HG03159 (cell line): ENCODE data around the gene DPYD.

Experiments
- ATAC-seq: cut with Tn5 transposase; IDR thresholded peaks from one replicate; pipeline ENCODE4 v1.9.1; 2021; ENCODE audit warnings: mild to moderate bottlenecking, moderate library complexity; ENCODE audit not compliant: unreplicated experiment

Gene DPYD

GRCh38 chr1:97792655-97793054, 128.2 kb downstream of the DPYD start:
- ATAC-seq, result no peak

DNA sequence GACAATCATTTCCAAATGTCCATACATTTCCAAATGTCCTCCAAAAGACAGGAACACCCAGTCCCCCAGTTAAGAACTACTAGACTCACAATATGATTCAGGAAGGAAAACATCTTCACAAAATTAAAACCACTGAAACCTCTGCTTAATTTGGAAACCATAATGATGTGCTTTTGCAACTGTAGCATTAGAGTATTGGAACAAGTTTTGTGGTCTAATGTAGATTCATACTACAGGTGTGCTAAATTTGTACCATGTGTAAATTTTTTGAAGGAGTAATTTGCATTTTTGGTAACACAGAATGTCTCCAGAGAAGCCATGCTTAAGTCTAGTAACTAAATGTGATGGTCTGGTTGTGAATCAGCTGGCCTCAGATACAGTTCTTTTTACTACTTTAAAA, 129.6 kb downstream of the DPYD start:
- peak; percentile 92 for ATAC-seq

DNA sequence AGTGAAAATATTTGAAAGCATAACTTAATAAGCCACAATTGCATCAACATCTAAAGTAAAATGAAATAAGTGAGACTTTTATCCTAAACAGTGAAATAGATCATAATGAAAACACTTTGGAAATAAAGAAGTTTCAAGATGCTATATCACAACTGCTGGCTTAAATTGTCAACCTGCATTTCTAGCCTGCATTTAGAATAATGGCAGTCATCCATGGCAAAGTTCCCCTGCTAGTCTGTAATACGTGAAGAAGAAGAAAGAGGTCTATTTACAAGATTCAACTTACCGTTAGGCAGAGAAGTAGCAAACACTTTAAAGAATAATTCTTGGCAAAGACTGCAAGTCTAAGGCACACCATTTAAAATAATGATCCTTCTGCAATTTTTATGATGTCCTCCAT, 133.6 kb downstream of the DPYD start:
- no peak for ATAC-seq

- ATAC-seq, result no peak
Observed at GRCh38 chr1:97784661-97785060, 136.2 kb downstream of the DPYD start.

DNA sequence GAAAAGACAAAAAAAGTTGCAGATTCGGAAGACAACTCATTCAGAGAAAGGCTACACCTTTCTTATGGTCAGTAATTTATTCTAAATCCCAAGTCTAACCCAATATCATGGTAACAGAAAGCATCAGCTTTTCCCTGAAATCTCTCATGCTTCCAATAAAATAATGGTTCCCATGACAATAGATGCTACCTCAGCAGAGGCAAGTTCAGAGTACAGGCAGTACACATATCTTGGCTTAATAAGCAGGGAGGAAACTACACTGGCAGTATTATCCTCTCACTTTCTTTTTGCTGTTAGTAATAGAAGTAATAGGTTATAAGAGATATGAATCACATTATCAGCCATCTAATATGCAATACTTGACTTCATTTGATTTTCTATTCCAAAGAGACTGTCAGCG, 137.1 kb downstream of the DPYD start:
- no peak for ATAC-seq

DNA sequence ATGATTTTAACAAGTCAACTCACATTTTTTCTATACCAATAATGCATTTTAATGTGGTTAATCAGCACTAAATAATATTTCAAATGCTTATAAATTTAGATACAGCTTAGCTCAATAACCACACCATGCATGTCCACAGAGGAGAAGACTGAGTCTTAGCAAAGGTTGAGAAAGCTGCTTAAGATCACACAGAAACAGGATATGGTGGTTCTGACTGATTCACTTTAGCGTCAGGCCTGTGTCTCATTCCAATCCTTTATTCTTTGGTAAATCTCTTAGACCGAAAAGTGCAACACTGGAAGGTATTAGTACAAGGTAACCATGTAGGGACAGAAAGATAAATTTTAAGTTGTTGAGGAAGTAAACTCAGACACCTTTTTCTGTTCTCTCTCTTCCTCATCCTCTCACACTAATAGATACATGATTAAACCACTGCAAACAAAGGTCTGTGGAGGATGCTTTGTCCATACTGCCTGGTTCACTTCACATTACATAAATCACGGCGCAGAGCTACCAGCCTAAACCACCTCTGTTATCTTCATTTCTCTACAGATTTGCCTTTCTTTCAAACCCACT, 139.0 kb downstream of the DPYD start:
- peak; percentile 75 for ATAC-seq

- peak; percentile 60 for ATAC-seq
Observed at GRCh38 chr1:97780884-97781283, 139.9 kb downstream of the DPYD start.

DNA sequence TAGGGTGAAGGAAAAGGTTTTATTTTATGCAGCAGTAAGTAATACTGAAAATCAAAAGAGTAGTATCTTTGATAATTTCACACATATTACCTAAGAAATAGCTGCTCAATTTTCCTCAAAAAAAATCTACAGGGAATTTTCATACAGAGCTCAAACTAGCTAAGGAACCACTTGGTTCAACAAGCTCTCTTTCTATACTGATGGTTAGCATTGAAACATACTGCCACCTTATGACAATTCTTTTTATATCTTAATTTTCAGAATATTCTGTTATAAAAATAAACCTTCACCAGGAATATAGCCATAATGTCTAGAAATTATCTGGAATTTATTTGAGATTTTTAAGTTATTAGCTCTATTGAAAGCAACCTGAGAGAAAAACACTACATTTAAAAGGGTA, 142.1 kb downstream of the DPYD start:
- ATAC-seq, result no peak

DNA sequence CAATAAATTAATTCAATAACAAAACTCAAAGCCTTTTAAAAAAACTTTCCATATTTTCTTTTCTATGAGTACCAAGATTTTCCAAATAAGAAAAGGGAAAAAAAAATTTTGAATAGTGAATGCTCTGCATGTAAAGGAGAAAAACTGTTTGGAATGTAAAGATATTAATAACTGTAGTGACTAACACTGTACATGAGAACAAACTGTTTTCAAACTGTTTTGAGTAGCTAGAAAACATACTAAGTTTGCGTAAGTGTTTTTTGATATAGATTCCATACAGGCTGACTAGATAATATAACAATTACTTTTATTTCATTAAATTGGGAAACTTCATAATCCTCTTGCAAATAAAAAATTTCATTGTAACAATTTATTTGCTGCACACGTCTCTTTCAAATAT, 150.5 kb downstream of the DPYD start:
- ATAC-seq, result no peak

DNA sequence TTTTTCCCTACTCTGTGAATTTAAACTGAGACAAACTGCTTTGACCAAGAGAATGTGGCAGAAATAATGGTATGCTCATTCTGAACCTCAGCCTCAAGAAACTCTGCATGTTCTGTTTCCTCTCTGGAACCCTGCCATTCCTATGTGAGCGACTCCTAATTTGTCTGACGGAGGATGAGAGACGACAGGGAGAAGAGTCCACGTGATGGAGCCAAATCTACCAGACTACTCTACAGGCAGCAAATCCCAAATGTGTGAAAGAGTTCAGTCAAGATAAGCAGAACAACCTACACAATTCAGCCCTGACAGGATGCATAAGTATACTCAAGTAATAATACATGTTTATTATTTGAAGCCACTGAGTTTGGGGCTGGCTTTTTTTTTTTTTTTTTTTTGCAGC, 153.5 kb downstream of the DPYD start:
- ATAC-seq, result no peak

DNA sequence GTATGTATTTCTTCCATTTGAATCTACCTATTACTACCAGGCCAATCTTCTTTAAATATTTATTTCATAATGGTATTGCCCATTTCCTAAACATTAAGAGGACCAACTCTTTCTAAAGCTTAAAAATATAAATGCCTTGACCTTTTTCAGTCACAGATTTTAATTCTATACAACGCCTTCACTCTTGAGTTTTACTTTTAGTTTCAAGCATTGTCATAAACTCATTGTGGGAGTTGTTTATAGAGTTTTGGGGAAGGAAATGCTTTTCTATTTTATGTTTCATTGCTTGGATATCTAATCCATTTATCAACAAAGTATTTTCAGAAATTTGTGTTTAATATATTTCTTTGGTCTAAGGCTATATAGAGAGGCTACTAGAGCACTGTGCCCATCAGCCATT, 155.8 kb downstream of the DPYD start:
- no peak for ATAC-seq

DNA sequence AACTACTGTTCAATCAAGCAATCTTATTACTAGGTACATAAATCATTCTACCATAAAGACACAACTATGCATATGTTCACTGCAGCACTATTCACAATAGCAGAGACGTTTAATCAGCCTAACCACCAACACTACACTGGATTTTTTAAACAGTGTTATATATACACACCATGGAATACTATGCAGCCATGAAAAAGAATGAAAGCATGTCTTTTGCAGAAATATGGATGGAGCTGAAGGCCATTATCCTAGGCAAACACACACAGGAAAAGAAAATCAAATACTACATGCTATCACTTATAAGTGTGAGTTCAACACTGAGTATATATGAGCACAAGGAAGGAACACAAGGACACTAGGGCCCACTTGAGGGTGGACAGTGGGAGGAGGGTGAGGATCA, 159.2 kb downstream of the DPYD start:
- ATAC-seq, result no peak

DNA sequence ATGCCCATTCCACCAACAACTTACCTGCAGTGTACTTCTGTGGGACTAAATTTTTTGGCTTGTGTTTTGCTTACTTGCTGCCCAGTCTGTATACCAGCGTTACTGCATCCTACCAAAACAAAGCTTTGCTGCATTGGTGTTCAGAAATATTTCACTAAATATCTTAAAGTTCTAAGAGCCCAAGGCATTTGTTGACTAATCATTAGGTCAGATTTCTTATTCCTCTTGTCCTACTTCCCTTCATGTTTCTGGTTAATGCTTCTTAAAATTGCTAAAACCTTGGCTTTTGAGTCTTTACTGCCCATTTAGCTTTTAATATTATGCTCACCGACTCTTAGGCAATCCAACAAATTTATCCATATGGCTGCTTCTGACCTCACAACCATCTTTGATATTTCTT, 161.8 kb downstream of the DPYD start:
- ATAC-seq, result no peak

DNA sequence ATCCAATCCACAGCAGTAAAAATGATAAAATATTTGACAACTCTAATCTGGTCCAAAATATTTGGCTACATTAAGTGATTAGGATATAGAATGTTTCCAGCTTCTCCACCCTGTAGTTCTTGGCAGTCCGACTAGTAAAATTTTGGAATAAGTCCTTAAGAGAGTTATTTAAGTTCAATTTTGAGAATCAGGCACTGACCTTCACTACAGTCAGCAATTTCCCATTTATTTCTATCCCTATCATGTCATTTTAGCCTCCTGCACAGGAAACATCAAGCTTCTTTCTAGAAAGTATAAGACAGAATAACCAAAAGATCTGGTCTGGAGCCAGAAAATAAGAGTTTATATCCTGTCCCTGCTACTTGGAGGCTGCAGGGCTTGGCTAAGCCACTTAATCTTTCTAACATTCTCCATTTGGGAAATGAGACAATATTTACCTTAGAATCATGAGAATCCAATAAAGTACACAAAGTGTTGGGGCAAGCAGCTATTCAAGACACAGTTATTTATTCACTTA, 162.2 kb downstream of the DPYD start:
- no peak for ATAC-seq

DNA sequence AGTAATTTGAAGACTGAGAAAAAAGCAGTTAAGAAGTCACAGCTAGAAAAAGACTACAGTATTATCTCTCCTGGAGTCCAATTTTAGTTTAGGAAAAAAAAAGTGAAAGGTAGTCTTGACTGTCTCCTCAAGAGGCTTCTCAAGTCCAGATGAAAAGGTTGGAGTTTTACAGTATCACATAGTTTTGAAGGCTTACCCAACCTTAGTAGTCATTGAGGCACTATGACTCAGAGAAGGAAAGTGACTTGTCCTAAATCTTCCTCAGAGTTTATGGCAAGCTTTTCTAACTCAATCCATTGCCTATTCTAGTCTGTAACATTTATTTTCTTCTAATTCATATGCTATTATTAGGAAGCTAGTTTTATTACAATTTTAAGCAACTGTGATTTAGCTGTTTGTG, 174.9 kb downstream of the DPYD start:
- ATAC-seq, result no peak

DNA sequence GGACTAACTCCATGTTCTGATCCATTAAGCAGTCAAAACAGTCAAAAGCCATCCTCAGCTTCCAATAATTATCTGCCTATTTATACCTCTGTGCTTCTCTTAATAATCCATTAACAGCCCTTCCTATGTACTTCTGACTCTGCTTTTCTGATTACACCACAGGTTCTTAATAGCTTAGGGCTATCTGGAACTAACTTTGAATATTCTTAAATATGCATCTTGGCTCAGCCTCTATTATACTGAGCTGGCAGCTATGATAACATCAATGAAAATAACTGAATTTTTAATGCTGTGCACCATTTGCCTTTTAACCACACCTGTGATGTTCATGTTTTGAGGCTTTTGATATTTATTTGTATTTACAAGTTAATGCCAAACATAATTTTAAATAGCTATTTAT, 175.9 kb downstream of the DPYD start:
- ATAC-seq, result no peak

DNA sequence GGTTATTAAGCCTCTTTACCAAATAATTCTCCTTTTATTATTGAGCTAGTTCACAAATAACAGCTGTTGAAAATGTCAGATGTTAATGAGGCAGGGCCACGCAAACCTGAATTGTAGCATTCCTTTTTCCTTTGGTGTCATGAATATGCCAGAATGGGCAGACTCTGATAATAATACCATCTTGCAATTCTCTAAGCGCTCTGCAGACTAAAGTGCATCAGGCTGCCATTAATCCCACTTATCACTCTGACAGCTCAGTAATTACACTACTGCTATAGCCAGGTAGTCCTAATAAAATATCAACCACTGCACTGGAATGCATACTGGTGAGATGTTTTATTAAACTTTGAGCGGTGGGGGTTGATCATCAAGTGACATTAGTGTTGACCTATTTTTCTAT, 177.7 kb downstream of the DPYD start:
- no peak for ATAC-seq

DNA sequence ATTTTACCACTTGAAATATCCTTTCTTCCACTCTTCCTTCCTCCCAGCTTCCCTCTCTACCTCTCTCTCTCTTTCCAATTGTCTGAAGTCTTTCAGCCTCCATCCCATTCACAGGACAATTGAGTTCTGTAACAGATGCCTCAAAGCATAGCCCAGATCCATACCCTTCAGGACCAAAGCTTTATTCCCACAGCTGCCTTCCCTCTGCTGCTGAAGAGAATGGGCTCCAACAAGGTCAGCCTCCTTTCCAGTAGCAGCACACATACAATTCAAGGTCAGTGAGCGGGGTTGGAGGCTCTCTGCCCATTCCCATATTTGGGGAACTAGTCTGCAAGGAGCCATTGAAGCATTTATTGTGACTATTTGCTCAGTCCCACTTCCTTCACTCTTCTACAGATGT, 179.9 kb downstream of the DPYD start:
- ATAC-seq, result no peak

GRCh38 chr1:97739596-97740103, 181.2 kb downstream of the DPYD start:
- no peak for ATAC-seq

DNA sequence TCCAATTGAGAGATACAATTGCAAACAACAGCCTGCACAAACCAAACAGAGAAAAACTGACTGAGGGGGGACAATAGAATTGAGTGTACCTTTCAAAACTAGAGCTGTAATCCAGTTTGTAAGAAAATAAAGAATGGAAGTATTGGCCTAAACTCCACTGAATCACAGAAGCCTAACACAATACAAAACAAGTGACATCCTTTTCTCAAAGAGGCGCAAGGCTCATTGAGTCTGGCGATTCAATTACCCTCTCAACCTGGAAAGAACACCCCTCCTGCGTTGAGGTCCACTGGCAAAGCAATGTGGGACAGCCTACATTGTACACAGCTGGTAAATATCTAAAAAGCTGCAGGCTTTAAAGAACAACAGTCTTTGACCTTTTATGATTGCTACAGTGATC, 182.6 kb downstream of the DPYD start:
- ATAC-seq, result no peak

DNA sequence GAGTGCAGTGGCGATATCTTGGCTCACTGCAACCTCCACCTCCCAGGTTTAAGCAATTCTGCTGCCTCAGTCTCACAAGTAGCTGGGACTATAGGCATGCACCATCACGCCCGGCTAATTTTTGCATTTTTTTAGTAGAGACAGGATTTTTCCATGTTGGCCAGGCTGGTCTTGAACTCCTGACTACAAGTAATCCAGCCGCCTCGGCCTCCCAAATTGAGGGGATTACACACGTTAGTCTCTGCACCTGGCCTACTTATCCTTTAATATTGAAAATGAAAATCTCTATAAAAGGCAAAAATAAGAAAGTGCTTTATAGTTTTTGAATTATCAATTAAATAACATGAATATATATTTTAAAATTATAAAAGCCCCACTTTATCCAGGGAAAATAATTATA, 190.6 kb downstream of the DPYD start:
- no peak for ATAC-seq

- no peak for ATAC-seq
Observed at GRCh38 chr1:97728436-97728835, 192.4 kb downstream of the DPYD start.

- ATAC-seq, result no peak
Observed at GRCh38 chr1:97727029-97727428, 193.8 kb downstream of the DPYD start.
